Ishikawa (cell line): ENCODE results near the gene ATF6.

ENCODE experiments used
- CEBPB ChIP-seq: IDR thresholded peaks from 2 replicates; pipeline ENCODE4 v1.6.1; 2012
- CREB1 ChIP-seq: IDR thresholded peaks from 2 replicates; pipeline ENCODE4 v1.6.1; 2012; ENCODE audit warnings: low read depth
- EGR1 ChIP-seq: IDR thresholded peaks from 2 replicates; pipeline ENCODE4 v1.6.1; 2012
- EP300 ChIP-seq: IDR thresholded peaks from 2 replicates; pipeline ENCODE4 v1.6.1; 2012; ENCODE audit warnings: borderline replicate concordance
- FOXM1 ChIP-seq: IDR thresholded peaks from 2 replicates; pipeline ENCODE4 v1.6.1; 2012; ENCODE audit warnings: low read depth, borderline replicate concordance
- MAX ChIP-seq: IDR thresholded peaks from 2 replicates; pipeline ENCODE4 v1.6.1; 2012
- NFIC ChIP-seq: IDR thresholded peaks from 2 replicates; pipeline ENCODE4 v1.6.1; 2012
- RAD21 ChIP-seq: IDR thresholded peaks from 2 replicates; pipeline ENCODE4 v1.6.1; 2012; ENCODE audit warnings: low read depth
- REST ChIP-seq: IDR thresholded peaks from 2 replicates; pipeline ENCODE4 v1.6.1; 2012; ENCODE audit warnings: low read depth, mild to moderate bottlenecking
- TAF1 ChIP-seq: IDR thresholded peaks from 2 replicates; pipeline ENCODE4 v1.6.1; 2012; ENCODE audit warnings: low read depth, mild to moderate bottlenecking
- TCF12 ChIP-seq: IDR thresholded peaks from 2 replicates; pipeline ENCODE4 v1.6.1; 2012; ENCODE audit warnings: low read depth
- TEAD4 ChIP-seq: IDR thresholded peaks from 2 replicates; pipeline ENCODE4 v1.6.1; 2012
- USF1 ChIP-seq: IDR thresholded peaks from 2 replicates; pipeline ENCODE4 v1.6.1; 2012
- YY1 ChIP-seq: IDR thresholded peaks from 2 replicates; pipeline ENCODE4 v1.6.1; 2012; ENCODE audit warnings: low read depth
- ZBTB7A ChIP-seq: IDR thresholded peaks from 2 replicates; pipeline ENCODE4 v1.6.1; 2012; ENCODE audit warnings: low read depth

ATF6 gene

GRCh38 chr1:161919229-161919628, 153.1 kb downstream of the ATF6 start:
- TF ChIP-seq FOXM1 (no peak), EGR1 (no peak), TCF12 (no peak), NFIC (no peak), EP300 (no peak), CEBPB (no peak), TAF1 (no peak), RAD21 (no peak), TEAD4 (no peak), USF1 (no peak), ZBTB7A (no peak), REST (no peak), CREB1 (no peak), MAX (no peak), YY1 (no peak)

- TF ChIP-seq FOXM1 (no peak), TEAD4 (no peak), RAD21 (no peak), YY1 (no peak), EGR1 (no peak), CEBPB (no peak), USF1 (no peak)
Measured at GRCh38 chr1:161921491-161921890, 155.4 kb downstream of the ATF6 start.

- TF ChIP-seq USF1 (no peak), YY1 (no peak), REST (no peak), ZBTB7A (no peak), RAD21 (no peak), CEBPB (no peak), TCF12 (no peak)
Measured at GRCh38 chr1:161921990-161922389, 155.9 kb downstream of the ATF6 start.

- TF ChIP-seq NFIC = no peak
- TF ChIP-seq MAX = no peak
- no peak for TF ChIP-seq CREB1
- TF ChIP-seq TCF12 = no peak
- no peak for TF ChIP-seq ZBTB7A
- TF ChIP-seq CEBPB = no peak
- TF ChIP-seq EGR1 = no peak
- no peak for TF ChIP-seq REST
- TF ChIP-seq RAD21 = no peak
- no peak for TF ChIP-seq YY1
- TF ChIP-seq EP300 = no peak
- TF ChIP-seq TAF1 = no peak
- no peak for TF ChIP-seq FOXM1
- TF ChIP-seq TEAD4 = no peak
- TF ChIP-seq USF1 = no peak
Measured at GRCh38 chr1:161928056-161928455, 161.9 kb downstream of the ATF6 start.
